NOMO-1 treated with DMSO at 0.1 percent for 48 hours (cell line): Measurements from ENCODE around the gene RPTOR.

Experiments
- DNase-seq: peaks from one replicate; lab custom pipeline; 2025; ENCODE audit not compliant: unreplicated experiment; lab: John Stamatoyannopoulos, UW

The RPTOR gene

DNA sequence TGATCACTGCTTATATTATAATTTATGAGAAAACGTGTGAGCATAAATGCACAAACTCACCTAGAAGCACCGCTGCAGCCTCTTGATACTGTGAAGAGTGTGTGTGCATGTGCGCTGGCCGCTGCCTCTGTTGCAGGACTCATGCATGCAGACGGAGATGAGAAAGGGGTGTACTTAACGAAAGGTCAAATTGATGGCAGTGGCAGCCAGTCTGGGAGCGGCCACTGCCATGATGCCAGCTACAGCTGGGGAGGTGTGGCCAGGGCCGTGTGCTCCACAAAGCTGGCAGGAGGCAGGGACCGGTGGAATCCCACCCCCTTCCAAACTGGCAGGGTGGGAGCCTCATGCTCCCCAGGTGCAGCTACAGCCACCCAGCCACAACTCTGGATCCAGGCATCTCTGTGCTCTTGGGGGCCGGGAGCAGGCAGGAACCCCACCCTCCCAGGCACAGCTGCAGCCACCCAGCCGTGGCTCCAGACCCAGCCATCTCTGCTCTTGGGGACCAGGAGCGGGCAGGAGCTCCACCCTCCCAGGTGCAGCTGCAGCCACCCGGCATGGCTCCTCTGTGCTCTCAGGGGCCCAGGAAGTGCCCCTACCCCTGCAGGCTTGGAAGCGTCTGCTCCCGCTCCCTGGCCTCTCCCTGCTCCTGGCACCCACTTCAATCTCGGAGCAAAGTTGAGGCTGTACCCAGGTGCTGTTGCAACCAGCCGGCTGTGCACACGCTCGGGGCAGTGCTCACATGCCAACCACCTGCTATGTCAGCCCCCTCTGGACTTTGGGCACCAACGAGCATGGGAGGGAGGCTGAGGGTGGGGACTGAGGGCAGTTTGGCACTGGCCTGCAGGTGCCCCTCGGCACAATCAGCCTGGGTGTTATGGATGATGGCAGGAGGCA, 369.5 kb downstream of the RPTOR start:
- no peak for DNase-seq

- DNase-seq, result no peak
Observed at GRCh38 chr17:80916246-80916645, 371.6 kb downstream of the RPTOR start.

DNA sequence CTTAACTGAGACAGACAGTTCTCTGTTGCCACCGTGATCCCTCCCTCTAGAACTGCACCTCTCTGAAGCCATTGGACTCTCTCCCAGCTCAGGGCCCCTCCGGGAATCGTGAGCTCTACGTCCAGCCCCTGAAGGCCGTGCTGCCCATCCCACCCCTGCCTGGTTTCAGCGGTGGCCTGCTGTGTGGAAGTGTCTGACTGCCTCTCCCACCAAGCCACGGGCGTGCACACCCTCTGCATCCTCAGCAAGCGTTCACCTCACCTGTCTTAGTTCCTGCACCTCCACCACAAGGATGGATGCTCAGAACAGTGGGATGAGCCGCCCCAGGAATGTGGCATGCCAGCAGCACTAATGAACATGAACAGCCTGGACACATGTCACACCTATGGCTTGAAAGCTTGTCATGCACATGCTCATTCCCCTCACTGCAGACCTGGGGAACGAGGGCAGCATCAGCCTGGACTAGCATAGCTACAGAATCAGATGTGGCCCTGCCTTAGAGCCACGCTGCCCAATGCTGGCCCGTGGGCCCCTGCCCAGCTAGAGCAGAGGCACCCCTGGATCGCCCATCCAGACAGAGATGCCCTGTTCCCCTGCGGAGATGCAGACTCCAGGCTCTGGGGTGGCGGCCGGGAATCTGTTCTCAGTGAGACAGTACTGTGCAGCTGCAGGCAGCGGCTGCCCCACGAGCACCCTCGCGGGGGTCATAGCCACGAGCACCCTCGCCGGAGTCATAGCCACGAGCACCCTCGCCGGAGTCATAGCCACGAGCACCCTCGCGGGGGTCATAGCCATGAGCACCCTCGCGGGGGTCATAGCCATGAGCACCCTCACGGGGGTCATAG, 373.3 kb downstream of the RPTOR start:
- DNase-seq, result no peak

- DNase-seq, result no peak
Observed at GRCh38 chr17:80918731-80919130, 374.1 kb downstream of the RPTOR start.

GRCh38 chr17:80919331-80920311, 375.0 kb downstream of the RPTOR start:
- no peak for DNase-seq

- DNase-seq, result no peak
Observed at GRCh38 chr17:80920441-80920840, 375.8 kb downstream of the RPTOR start.

DNA sequence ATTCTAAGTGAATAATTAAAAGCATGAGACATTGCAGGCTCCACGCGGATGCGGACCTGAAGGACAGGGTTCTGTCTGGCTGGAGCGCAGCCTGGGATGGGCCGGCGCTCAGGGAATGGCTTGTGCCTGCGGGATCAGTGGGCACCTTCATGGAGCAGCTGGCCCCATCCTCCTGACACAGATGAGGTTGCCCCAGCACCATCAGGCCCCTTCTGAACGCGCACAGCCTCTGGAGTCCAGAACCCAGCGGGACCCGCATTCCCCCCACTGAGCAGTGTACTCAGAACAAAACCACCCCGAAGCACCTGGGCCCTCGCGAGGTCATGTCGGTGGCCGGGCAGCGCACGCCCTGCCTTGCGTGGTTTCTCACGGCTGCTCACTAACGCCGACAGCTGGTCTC, 376.5 kb downstream of the RPTOR start:
- no peak for DNase-seq

DNA sequence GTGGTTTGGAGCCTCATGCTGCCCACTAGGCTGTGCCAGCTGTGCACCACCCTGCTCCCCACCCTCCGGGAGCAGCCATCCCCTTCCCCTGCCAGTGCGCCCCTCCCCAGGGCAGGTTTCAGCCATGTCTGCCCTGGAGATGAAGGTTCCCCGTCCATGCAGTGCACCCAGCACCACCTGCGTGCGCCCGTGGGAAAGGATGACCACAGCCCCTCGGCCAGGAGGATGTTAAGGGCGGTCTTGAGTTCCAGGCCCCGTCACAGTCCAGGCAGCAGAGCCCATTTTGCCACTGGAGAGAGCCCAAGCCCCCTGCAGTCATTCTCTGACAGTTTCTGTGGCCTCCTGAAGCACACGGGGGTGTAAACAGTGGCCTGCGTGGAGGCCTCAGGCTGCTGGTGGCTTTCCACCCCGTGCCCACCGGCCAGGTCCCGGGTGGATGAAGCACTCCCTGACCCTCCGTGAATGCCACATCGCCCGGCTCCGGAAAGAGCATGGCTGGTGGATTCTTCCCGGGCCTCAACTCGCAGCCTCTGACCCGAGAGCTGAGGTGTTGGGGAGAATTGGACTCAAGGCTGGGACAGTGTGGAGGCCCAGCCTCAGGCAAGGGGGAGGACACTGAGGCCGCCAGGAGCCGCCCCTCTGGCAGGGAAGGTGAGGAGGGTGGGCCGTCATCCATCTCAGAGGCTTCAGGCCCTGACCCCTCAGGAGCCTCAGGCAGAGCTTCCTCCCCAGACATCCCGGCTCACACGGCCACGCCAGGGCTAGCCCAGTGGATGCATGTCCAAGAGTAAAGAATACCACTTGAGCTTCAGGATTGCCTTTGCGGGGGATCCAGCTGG, 377.3 kb downstream of the RPTOR start:
- DNase-seq, result no peak

DNA sequence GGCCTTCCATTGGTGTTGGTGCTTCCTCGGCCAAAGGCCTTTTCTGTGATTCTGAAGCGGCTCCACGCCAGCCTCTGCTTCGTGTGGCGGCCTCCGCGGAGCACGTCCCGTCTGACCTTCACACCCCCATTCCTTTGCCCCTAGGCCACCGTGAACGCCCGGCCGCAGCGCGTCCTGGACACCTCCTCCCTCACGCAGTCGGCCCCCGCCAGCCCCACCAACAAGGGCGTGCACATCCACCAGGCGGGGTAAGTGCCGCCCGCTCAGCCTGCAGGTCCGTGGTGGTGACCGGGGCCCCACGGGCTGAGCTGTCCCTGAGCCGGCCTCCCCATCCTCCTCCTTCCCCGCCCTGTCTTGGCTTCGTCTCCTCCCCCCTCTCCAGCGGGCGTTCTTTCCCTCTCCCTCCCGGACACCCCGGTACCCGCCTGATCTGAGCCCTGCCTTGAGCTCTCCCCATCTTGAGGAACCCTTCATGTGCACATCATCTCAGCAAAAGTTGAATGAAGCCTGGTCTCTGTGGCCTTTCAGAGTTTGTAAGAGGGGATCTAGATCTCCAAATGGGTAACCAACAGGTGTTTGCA, 378.0 kb downstream of the RPTOR start:
- no peak for DNase-seq

GRCh38 chr17:80923211-80924110, 378.8 kb downstream of the RPTOR start:
- no peak for DNase-seq

DNA sequence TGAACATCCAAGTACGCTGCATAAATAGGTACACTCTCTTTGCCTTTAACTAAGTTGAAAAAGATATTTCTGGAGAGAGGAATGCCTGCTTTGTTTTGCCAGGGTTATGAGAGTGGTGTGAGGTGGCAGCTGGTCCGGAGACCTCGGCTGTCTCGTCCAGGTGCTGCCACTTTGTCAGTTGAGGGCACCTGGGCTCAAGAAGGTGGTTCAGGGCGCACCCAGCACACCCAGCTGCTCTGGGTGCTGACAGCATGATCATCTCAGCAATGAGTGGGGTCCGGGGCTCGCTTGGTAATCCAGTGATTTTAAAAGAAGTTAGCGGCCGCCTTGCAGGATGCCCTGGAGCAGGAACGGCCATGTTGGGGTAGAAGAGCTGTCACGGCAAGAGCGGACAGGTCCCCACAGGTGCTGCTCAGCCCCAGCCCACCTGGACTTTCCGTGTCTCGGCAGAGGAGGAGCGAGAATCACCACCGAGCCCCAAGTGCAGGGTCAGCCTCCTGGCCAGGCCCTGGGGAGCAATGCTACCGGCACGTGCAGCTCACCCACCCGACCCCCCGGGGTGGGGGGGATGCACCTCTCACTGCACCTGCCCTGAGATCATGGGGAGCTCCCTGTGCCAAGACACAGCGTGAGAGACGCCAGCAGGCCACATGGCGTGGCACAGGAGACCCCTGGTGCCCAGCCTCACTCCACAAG, 379.6 kb downstream of the RPTOR start:
- DNase-seq, result no peak

- no peak for DNase-seq
Observed at GRCh38 chr17:80924807-80925610, 380.4 kb downstream of the RPTOR start.

- DNase-seq, result no peak
Observed at GRCh38 chr17:80925688-80926335, 381.2 kb downstream of the RPTOR start.

GRCh38 chr17:80926591-80927250, 382.1 kb downstream of the RPTOR start:
- DNase-seq, result no peak

- DNase-seq, result no peak
Observed at GRCh38 chr17:80927791-80928216, 383.2 kb downstream of the RPTOR start.

GRCh38 chr17:80929449-80929848, 384.8 kb downstream of the RPTOR start:
- DNase-seq, result no peak
